ENCODE data around the gene VSIG10L2.

The VSIG10L2 gene

GRCh38 chr11:125926682-125927081 is 19.2 kb upstream of the VSIG10L2 start:
- in situ Hi-C loops (cut with HindIII; ENCODE audit: low sequenced_read_pairs): no loop called here

DNA sequence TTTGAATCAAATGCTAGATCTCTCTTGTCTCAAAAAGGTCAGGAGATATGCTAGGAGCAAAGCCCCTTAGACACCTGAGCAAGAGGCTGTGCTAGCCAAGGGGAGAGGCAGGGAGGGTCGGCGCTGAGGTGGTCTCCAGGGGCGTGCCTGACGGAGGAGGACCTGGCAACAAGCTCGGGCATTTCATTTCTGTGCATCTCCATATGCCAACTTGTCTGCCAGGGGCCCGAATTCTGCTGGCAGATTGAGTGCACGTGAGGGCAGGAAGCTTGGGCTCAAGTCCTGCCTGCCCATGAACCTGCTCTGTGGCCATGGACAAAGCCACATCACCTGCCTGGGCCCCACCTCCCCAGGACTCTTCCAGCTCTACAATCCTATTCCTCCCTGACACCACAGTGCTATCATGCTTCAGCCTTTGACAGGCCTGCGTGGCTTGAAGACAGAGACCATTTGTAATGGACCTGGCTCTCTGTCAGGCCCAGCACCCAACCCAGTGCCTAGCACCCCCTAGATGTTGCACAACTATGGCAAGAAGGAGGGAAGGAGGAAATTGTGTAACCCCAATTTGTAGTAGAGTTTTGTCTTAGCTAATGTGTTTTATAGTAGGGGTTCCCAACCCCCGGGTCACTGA is 16.3 kb upstream of the VSIG10L2 start:
- in situ Hi-C loops (cut with HindIII; ENCODE audit: low sequenced_read_pairs): no loop called here

DNA sequence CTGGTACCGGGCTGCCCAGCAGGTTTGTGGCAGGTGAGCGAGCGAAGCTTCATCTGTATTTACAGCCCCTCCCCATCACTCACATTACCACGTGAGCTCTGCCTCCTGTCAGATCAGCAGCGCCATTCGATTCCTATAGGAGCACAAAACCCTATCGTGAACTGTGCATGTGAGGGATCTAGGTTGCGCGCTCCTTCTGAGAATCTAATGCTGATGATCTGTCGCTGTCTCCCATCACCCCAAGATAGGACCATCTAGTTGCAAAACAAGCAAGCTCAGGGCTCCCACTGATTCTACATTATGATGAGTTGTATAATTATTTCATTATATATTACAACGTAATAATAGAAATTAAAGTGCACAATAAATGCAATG is 15.8 kb upstream of the VSIG10L2 start:
- in situ Hi-C loops (cut with HindIII; ENCODE audit: low sequenced_read_pairs): no loop called here

GRCh38 chr11:125931116-125931515 is 14.7 kb upstream of the VSIG10L2 start:
- in situ Hi-C loops (cut with HindIII; ENCODE audit: low sequenced_read_pairs): no loop called here

DNA sequence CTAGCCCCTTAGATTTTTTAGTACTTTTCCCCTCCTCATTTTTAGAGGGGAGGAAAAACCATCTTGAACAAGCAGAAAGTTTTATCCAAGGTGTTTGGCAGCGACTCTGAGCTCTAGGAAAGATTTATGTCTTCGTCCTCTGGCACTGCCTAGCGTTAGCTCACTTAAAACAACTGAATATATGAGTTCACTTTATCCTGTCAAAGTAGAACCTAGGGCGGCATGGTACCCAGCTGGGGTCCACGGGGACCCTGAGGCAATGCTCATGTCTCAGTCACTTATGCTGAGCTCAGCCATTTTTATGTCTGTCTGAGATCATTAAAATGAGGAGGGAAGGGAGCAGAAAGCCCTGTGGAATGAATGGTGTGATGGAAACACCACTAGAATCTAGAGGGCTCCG is 14.2 kb upstream of the VSIG10L2 start:
- in situ Hi-C loops (cut with HindIII; ENCODE audit: low sequenced_read_pairs): no loop called here

- in situ Hi-C loops (cut with HindIII; ENCODE audit: low sequenced_read_pairs): no loop called here
Observed at GRCh38 chr11:125932301-125932700, 13.5 kb upstream of the VSIG10L2 start.

- in situ Hi-C loops (cut with HindIII; ENCODE audit: low sequenced_read_pairs): no loop called here
Observed at GRCh38 chr11:125933030-125933813, 12.6 kb upstream of the VSIG10L2 start.

GRCh38 chr11:125934473-125934872 is 11.4 kb upstream of the VSIG10L2 start:
- in situ Hi-C loops (cut with HindIII; ENCODE audit: low sequenced_read_pairs): no loop called here

GRCh38 chr11:125935056-125935455 is 10.8 kb upstream of the VSIG10L2 start:
- in situ Hi-C loops (cut with HindIII; ENCODE audit: low sequenced_read_pairs): loop anchor here (5.0 kb wide), 1 partner anchor 252 kb away; no protein-coding TSS in a partner anchor

DNA sequence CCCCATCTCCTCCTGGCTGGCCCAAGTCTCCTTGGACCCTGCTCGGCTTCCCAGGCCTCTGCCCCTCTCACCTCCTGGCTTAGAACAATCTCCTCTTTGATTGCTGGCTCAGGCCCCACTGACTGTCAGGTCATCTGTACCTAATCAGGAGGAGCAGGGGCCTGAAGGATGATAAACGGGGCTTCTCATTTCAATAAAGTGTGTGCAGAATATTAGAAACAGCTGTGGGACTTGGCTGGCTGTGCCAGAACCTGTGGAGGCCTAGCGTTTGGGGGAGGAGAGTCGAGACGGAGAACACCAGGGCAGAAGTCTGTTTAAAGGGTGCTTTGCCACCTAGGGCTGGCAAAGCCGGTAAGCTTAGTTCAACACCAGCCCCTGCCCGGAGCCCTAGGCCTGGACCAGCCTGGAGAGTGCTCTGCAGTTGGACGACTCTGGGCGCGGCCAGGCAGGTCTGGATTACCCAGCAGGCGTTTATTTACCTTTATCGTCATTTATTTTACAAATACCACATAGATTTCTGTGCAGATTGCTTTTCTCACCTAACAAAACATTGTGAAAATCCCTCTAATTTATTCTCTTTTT is 10.1 kb upstream of the VSIG10L2 start:
- in situ Hi-C loops (cut with HindIII; ENCODE audit: low sequenced_read_pairs): loop anchor here (5.0 kb wide), 1 partner anchor 252 kb away; no protein-coding TSS in a partner anchor

DNA sequence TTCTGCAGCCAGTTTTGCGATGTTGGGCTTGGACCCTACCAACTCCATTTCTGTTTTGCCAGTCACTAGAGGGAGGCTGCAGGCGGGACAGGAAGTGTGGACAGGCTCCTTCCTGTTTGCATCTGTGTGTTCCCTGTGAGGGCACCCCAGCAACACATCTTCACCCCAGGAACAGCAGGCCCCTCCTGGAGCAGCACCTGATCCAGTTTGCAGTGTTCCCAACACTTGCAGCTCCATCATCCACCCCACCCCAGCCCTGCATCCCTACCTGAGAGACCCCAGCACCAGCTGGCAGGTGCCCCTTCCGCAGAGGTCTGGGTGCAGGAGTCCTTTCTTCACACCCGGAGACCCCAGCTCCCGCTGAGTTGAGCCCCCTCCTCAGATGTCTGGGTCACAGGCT is 7.4 kb upstream of the VSIG10L2 start:
- in situ Hi-C loops (cut with HindIII; ENCODE audit: low sequenced_read_pairs): loop anchor here (5.0 kb wide), 1 partner anchor 249 kb away; no protein-coding TSS in a partner anchor

DNA sequence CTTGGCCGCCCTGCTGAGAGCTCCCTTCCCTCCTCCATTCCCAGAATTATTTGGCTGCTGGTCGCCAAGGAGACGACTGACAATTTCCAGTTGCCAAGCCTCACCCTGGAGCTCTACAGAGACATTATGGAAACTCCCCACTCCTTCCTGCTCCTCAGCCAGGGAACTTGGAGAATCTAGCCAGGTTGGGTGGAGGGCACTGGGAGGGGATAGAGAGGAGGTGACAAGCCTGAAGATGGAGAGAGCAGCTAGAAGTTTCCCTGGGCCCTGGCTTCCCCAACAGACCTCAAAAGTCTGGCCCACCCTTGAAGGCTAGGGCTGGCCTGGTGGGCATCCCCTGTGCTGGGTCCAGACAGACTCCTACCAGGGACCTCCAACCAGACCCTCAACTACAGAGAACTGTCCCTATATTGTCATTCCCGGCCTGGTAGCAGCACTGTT is 6.7 kb upstream of the VSIG10L2 start:
- in situ Hi-C loops (cut with HindIII; ENCODE audit: low sequenced_read_pairs): loop anchor here (5.0 kb wide), 1 partner anchor 248 kb away; no protein-coding TSS in a partner anchor

GRCh38 chr11:125940145-125940544 is 5.7 kb upstream of the VSIG10L2 start:
- in situ Hi-C loops (cut with HindIII; ENCODE audit: low sequenced_read_pairs): no loop called here

DNA sequence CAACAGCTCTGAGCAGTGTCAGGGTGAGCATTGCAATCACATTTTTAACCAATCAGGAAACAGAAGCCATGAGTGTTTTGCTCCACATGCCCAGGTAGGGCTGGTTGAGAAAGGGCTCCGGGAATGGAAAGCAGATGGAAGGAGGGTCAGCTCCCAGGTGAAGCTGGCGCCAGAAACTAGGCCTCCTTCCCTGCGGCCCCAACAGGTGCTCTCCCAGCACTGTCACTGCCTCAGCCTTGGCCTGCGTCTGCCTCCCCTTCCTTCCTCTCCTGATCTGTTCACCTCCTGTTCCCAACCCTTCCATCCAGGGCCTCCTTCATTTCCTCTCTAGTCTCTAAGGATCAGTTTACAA is 4.6 kb upstream of the VSIG10L2 start:
- in situ Hi-C loops (cut with HindIII; ENCODE audit: low sequenced_read_pairs): no loop called here

- in situ Hi-C loops (cut with HindIII; ENCODE audit: low sequenced_read_pairs): no loop called here
Observed at GRCh38 chr11:125941619-125942611, 3.9 kb upstream of the VSIG10L2 start.

DNA sequence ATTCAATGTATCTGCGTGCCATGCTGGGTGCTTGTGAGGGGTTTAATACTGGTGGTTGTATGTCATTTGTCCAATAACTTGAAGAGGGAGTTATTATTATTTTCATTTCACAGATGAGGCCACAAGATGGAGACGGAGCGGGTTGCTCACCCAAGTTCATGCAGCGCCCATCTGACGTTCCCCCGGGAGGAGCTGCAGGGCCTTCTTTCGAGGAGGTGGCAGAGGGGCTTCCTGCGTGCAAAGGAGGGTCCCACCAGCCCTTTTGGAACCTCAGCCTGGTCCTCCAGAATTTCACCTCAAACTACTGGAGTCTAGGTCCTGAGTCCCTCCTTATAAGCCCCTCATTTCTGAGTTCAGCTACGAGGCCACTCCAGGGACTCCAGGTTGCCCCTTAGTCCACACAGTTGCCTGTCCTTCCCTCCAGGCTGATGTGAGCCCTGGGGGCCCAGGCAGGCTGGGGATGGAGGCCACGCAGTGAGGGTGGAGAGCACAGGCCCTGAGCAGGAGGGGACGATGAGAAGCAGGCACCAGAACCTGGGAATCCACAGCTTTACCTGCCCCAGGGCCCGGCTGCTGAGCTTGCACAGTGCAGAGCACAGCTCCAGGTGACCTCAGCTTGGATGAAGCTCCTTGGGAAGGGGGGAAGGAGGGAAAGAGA is 2.9 kb upstream of the VSIG10L2 start:
- in situ Hi-C loops (cut with HindIII; ENCODE audit: low sequenced_read_pairs): no loop called here

DNA sequence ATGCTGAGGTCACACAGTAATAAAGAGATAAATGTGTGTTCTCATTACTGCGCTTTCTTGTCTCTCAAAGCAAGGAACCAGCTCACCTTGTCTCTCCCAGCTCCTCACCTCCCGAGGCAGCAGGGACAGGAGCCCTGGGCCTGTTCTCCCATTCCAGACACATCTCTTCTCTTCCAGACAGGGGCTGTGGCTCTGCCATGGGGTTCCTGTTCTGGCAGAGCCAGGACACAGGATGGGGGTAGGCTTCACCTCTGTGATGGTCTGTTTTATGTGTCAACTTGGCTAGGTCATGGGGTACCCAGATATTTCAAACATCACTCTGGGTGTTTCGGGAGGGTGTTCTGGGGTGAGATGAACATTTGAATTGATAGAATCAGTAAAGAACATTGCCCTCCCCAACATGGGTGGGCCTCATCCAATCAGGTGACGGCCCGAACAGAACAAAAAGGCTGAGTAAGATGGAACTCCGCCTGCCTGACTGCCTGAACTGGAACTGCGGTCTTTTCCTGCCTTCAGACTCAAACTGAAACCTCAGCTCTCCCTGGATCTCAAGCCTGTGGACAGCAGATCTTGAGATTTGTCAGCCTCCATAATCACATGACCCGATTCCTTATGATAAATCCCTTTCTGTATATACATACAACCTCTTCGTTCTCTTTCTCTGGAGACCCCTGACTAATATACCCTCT is 2.0 kb upstream of the VSIG10L2 start:
- in situ Hi-C loops (cut with HindIII; ENCODE audit: low sequenced_read_pairs): no loop called here

- in situ Hi-C loops (cut with HindIII; ENCODE audit: low sequenced_read_pairs): no loop called here
Observed at GRCh38 chr11:125944350-125945010, 1.4 kb upstream of the VSIG10L2 start.
